NCI-H1436 (cell line): ENCODE data around the gene SGCE.
"Not testable (repeated sequence)": the region's sequence is repeated elsewhere in the genome, so short reads cannot be mapped to it uniquely, and the experiment has no call there.

Source experiments
- DNase-seq: peaks from one replicate; lab custom pipeline; 2025; lab: John Stamatoyannopoulos, UW

Gene SGCE, protein sequence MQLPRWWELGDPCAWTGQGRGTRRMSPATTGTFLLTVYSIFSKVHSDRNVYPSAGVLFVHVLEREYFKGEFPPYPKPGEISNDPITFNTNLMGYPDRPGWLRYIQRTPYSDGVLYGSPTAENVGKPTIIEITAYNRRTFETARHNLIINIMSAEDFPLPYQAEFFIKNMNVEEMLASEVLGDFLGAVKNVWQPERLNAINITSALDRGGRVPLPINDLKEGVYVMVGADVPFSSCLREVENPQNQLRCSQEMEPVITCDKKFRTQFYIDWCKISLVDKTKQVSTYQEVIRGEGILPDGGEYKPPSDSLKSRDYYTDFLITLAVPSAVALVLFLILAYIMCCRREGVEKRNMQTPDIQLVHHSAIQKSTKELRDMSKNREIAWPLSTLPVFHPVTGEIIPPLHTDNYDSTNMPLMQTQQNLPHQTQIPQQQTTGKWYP

DNA sequence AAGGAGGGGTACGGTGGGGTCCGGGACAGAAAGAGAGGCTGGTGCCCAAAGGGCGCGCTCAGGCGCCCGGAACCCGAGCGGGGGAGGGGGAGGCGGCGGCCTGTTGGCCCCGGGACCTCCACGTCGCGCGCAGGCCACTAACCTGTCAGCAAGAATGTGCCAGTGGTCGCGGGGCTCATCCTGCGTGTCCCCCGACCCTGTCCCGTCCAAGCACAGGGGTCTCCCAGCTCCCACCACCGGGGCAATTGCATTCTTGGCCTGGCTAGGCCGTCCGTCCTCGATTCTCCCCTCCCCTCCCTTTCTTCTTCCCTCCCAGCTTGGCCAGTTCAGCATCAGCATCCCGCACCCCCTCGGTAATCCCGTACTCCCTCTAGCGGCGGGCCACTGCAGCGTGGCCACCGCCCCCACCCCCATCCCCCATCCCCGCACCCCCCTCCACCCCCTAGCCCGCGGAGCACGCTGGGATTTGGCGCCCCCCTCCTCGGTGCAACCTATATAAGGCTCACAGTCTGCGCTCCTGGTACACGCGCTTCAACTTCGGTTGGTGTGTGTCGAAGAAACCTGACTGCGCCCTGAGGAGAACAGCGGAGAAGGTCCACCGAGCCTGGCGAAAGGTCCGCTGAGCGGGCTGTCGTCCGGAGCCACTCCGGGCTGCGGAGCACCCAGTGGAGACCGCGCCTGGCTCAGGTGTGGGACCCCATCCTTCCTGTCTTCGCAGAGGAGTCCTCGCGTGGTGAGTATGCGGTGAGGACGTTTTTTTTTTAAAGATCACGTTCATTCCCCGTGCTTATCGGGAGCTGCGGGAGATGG is at the start of gene SGCE:
SGCE (minus strand) TSS at position 286 of the 810 bp plus-strand sequence; CDS start at position 251, 35 bp downstream.
- peak; percentile 84 for DNase-seq

DNA sequence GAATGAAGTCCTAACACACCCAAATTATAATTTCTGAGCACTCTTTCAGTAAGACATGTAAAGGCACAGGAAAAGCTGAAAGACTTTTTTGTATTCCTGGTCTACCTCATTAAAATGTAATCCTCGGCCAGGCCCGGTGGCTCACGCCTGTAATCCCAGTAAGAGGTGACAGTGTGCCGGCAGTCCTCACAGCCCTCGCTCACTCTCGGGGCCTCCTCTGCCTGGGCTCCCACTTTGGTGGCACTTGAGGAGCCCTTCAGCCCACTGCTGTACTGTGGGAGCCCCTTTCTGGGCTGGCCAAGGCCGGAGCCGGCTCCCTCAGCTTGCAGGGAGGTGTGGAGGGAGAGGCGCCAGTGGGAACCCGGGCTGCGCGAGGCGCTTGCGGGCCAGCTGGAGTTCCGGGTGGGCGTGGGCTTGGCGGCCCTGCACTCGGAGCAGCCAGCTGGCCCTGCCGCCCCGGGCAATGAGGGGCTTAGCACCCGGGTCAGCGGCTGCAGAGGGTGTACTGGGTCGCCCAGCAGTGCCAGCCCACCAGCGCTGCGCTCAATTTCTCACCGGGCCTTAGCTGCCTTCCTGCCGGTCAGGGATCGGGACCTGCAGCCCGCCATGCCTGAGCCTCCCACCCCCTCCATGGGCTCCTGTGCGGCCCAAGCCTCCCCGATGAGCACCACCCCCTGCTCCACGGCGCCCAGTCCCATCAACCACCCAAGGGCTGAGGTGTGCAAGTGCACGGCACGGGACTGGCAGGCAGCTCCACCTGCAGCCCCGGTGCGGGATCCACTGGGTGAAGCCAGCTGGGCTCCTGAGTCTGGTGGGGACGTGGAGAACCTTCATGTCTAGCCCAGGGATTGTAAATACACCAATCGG is 49.5 kb upstream of the SGCE start:
- DNase-seq = not testable (repeated sequence)

DNA sequence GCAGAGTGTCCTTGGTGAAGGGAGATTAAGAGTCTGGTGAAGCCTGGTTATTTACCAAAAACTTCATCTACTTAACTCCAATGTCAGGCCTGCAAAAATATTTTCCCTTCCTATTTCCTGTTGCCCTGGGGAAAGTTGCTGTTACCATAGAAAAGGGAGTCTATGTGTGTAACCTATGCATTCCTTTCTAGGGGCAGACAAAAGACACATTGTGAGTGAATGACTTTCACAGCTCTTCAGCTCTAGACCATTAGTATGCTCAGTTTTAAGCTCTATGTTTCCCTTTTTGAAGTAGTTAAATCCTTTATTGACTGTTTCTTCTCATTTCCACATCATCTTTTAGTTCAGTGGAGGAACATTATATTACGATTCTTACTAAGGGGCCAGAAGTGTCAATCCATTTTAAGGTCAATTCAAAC is 45.6 kb upstream of the SGCE start:
- DNase-seq = no peak

DNA sequence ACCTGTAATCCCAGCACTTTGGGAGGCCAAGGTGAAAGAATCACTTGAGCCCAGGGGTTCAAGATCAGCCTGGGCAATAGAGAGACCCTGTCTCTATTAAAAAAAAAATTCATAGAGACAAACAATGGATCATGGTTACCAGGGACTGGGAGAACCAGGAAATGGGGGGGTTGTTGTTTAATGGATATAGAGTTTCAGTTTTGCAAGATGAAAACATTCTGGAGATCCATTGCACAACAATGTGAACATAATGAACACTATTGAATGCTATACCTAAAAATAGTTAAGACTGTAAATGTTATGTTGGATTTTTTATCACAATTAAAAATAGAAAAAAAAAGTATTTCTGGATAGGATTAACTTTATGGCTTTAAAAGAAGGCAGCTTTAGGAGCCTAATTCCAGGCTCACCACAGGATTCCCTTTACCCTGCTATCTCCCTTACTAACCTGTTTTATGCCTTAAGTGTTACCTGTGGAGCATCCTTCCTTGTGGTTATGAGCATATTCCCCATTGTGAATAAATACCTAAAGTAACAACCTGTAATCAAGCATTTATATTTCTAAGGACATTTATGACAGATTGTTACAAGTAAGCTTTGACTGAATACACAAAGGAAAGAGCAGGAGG is 45.1 kb upstream of the SGCE start:
- DNase-seq = no peak

DNA sequence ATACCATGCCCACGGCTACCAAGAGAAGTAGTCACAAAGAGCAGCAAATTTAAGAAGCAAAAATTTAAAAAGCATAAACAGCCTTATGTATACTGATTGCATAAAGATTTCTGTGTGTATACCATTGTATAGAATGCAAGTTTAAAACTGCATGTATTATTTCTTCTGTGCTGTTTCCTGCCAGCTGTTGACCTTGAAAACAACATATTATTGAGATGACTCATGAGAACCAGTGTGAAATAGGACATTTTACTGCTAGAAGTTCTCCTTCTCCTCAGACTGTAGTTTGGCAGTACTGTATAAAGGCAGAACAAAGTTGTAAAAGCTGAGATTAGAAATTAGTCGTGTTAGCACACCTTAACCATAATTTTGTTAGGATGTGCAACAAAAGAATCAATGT is 42.3 kb upstream of the SGCE start:
- DNase-seq = no peak

DNA sequence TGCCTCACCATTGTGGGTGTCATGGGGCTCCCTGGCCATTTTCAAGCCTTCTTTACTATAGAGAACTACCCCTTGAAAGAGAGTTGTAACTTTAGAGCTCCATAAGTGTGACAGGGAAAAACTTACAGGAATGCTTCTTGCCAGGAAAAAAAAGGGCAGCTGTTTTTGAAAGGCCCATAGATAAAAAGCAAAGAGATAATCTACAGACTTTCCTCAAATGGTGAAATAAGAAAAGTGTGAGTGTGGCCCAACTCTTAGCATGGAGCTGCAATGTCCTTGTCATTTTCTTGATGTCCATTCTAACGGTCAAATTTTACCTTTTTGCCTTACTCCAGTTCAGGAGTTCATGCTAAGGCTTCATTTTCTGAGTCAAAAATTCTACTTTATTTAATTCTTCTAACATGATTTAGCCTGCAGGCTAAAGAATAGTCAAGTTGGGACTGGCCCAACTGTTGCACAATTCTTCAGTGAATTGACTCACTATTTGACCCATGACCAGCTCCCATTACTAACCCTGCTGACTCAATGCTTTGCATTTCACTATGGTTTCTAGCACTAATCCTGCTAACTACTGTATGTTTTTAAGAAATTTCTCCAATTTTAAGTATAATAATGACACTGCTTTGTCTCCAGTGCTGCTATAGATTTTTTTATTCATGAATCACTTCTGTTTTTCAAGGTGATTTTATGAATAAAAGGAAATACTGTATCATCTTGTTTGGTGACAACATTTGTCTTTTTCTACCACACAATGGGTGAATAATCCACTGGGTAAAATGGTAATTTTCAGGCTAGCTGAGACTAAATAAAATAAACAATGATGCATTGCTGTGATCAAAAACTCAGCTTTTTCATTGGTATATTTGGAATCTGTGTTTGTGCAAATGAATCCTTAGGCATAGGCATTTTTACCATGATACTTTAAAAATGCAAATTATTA is 41.4 kb upstream of the SGCE start:
- no peak for DNase-seq

DNA sequence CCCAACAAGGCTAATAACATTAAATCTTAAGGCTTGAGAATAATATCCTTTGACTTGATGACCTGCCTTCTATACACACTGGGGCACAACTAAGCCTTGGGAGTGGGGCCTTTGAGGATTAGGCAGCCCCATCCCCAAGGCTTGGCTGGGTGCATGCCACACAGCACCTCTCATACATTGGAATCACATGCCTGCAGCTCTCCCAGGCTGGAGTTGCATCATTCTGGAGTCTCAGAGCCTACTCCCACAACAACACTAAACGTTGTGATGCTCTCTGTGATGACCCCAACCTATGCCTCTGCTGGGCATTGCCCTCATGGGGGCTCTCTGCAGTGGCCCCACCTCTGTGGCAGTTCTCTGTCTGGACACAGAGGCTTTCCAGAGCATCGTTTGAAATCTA is 31.9 kb upstream of the SGCE start:
- DNase-seq = no peak

DNA sequence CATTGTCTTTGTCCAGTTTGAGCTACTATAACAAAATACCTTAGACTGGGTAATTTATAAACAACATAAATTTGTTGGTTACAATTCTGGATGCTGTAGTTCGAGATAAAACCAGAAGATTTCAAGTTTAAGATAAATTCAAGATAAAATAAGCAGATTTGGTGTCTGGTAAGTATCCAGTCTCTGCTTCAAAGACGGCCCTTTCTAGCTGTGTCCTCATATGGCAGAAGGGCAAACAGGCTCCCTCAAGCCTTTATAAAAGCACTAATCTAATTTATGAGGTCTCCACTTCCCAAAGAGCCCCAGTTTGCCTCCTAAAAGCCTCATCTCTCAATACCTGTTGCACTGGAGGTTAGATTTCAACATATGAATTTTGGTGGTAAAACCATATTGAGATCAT is 31.1 kb upstream of the SGCE start:
- DNase-seq = no peak

DNA sequence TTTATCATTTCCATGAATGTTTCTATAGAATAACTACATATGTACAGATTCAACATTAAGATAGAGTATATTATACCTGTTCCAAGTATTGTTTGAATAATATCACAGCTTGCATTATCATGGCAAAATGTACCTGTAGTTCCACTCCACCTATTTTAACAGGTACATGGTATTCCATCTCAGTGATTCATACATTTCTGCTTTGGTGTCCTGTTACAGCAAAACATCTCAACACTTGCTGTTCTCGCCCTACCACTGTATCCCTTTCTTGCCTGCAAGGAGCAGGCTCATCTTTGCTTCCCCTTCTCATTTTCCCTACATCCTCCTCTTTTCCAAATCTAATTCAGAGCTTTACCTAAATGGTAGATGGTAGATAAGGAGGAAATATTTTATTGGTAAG is 27.1 kb upstream of the SGCE start:
- no peak for DNase-seq

DNA sequence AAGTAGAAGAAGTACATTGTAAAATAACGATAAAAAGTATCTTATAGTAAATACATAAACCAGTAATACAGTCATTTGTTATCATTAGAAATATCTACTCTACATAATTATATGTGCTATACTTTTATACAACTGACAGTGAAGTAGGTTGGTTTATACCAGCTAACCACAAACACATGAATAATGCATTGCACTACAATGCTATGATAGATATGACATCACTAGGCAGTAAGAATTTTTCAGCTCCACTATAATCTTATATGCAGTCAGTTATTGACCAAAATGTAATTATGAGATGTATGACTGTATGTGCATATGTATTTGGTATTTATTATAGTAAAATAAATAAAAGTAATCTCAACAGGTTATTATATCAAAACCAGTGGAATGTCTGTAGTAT is 23.4 kb upstream of the SGCE start:
- DNase-seq = no peak

DNA sequence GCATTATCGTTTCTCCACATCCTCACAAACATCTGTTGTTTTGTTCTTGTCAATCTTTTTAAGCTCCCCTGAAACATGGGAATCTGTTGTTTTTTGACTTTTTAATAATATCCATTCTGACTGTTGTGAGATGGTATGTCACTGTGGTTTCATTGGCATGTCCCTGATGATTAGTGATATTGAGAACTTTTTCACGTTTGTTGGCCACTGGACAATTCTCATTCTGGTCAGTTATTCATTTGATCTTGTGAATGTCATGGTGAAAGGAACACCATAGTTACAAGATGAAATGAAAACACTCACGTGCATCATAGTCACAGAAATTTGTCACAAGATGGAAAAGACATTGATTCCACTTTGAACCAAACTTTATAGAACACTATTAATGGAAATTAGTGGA is 20.5 kb upstream of the SGCE start:
- DNase-seq = no peak

DNA sequence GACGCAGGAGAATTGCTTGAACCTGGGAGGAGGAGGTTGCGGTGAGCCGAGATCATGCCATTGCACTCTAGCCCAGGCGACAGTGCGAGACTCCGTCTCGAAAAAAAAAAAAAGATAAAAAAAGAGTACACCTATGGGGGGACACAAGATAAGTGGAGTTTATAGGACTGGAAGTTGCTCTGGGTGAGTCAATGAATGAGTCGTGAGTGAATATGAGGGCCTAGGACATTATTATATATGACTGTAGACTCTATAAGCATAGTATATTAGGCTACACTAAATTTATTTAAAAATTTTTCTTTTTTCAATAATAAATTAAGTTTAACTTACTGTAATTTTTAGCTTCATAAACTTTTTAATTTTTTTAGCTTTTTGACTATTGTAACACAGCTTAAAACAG is 19.4 kb upstream of the SGCE start:
- DNase-seq = no peak

DNA sequence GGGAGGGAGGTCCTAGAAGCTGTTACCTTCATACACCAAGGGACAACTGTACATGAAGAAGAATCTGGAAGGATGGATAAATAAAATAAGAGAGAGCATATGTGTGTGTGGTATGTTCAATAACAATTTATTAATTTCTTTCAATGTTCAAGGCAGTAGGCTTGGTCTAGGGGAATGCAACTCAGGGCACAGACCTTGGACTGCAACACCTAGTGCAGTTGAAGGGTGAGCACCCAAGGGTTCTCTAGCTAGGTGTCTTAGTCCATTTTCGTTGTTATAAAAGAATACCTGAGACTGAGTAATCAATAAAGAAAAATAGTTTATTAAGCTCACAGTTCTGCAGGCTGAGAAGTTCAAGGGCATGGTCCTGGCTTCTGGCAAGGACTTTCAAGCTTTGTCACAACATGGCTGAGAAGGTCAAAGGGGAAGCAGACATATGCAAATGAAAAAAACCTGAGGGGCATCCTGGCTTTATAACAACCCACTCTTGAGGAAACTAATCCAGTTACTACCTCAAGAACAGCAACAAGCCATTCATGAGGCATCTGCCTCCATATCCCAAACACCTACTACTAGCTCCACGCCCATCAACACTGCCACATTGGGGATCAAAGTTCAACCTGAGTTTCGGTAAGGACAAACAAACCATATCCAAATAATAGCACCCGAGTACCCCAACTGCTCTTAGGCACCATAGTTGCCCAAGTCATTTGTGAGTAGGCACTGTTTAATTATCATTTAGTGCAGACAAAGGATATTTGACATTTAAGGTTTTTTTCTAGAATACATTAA is 15.7 kb upstream of the SGCE start:
- DNase-seq = no peak

DNA sequence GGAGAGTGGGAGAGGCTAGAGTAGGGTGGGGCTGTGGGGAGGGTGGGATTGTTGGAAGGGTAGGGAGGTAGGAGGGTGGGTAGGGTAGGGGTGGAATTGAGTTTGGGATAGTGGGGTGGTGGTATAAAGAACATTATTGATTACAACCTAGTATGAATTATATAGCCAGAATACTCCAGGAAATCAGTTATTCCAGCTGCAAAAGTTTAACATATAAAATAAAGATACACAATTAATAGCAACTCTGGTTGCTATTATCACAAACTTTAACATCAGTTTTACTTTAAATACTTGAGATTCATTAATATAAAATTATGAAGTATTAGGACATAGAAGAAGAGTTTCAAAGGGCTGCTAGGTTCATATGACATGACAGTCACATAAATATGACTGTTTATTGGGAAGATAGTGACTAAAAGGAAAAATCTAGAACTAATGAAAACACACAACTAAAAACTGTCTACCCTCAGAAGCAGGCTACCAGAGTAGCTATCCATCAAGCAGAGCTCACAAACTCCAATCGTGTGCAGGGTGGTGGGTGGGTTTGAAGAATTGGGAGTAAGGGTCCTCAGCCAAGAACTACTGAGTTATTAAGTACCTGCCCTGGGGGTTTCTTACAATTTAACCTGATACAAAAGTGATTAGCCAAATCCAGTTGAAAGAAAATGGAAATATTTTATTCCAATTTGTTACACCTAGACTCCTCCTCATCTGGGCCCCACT is 14.0 kb upstream of the SGCE start:
- DNase-seq = no peak

DNA sequence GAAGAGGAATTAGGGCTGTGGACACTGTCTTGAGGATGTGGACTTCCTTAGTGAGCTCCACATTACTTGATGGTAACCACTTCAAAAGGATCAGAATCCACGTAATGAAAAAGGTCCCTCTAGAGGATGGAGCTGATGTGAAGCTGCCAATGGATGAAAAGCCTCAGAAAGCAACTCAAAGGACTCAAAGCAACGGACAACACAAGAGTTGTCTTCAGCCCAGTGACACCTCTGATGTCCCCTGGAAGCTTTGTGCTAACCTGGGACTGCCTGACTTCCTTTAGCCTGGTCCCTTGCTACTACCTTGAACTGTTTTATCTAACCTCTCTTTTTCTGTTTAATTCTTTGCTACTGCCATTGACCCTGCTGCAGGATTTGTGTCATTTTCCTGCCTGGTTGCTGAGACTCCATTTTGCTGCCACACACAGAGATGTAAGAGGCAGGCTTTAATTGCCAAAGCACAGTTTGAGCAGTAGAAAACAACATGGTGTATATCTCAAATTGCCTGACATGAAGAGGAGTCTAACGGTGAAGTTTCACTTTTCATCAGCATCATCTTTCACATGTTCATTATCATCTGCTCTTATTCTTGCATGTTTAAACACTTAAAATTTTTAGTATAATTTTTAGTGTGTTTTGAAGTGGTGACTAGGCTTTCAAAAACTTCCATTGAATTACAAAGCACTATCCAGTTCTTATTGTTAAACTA is 11.1 kb upstream of the SGCE start:
- DNase-seq = no peak

DNA sequence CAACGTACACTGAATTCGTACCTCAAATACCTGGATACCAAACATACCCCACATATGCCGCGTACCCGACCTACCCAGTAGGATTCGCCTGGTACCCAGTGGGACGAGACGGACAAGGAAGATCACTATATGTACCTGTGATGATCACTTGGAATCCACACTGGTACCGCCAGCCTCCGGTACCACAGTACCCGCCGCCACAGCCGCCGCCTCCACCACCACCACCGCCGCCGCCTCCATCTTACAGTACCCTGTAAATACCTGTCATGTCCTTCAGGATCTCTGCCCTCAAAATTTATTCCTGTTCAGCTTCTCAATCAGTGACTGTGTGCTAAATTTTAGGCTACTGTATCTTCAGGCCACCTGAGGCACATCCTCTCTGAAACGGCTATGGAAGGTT is 9.5 kb upstream of the SGCE start:
- no peak for DNase-seq

DNA sequence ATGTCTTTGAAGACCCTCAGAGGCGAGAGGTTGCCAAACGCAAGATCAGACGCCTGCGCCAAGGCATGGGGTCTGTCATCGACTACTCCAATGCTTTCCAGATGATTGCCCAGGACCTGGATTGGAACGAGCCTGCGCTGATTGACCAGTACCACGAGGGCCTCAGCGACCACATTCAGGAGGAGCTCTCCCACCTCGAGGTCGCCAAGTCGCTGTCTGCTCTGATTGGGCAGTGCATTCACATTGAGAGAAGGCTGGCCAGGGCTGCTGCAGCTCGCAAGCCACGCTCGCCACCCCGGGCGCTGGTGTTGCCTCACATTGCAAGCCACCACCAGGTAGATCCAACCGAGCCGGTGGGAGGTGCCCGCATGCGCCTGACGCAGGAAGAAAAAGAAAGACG is 8.1 kb upstream of the SGCE start:
- no peak for DNase-seq

DNA sequence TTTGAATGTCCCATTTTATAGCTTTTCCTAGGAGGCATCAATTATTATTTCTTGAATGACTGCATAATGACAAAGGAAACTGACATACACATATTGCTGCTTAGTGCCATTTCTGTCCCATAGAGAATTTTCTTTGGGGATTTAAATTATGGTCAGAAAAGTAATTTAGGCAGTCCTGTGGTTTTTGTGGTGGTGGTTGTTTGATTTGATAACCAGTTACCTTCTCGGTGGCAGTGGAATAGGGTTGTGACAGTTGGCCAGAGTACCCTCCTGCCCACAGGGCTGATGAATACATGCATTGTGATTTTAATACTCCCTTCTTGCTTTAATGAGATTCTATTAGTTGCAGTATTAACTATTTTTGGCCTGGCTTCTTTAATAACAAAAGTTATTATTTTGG is 6.6 kb upstream of the SGCE start:
- no peak for DNase-seq

DNA sequence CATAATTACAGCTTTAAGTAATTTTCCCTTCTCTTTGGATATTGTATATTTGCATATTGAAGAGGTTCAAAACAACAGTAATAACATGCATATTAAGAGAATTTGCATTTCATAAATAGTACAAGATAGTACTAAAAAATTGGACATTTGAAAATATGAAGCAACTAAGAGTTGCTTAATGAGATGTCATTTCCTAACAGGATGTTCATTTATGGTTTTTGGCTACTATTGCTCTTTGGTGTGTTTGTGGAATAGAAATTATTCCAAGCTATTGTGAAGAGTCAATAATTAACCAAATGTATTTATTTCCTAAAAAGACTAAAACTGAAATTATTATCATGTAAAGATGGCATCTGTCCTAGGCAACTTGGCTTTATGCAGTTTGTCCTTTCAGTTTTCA is 4.1 kb upstream of the SGCE start:
- DNase-seq = no peak
